ENCODE results near the gene GAK.

GAK gene

GRCh38 chr4:964346-965025 lies 32.4 kb upstream of the GAK start:
- DNase-seq (ENCODE audit: low read depth in 2 of 2): no peak

GRCh38 chr4:963276-964225 lies 31.4 kb upstream of the GAK start:
- no peak for DNase-seq (ENCODE audit: low read depth in 2 of 2)

- DNase-seq (ENCODE audit: low read depth in 2 of 2): no peak
Observed at GRCh38 chr4:962231-963208, 30.4 kb upstream of the GAK start.

GRCh38 chr4:961351-962230 lies 29.5 kb upstream of the GAK start:
- no peak for DNase-seq (ENCODE audit: low read depth in 2 of 2)

GRCh38 chr4:960636-961350 lies 28.7 kb upstream of the GAK start:
- DNase-seq (ENCODE audit: low read depth in 2 of 2): no peak

GRCh38 chr4:960140-960635 lies 28.1 kb upstream of the GAK start:
- no peak for DNase-seq (ENCODE audit: low read depth in 2 of 2)

GRCh38 chr4:959338-960139 lies 27.4 kb upstream of the GAK start:
- no peak for DNase-seq (ENCODE audit: low read depth in 2 of 2)

- DNase-seq (ENCODE audit: low read depth in 2 of 2): no peak
Observed at GRCh38 chr4:958696-959337, 26.7 kb upstream of the GAK start.

- no peak for DNase-seq (ENCODE audit: low read depth in 2 of 2)
Observed at GRCh38 chr4:958314-958665, 26.2 kb upstream of the GAK start.

- DNase-seq (ENCODE audit: low read depth in 2 of 2): no peak
Observed at GRCh38 chr4:957581-958313, 25.6 kb upstream of the GAK start.

- DNase-seq (ENCODE audit: low read depth in 2 of 2): no peak
Observed at GRCh38 chr4:957231-957580, 25.1 kb upstream of the GAK start.

GRCh38 chr4:956531-957230 lies 24.6 kb upstream of the GAK start:
- no peak for DNase-seq (ENCODE audit: low read depth in 2 of 2)

GRCh38 chr4:955931-956381 lies 23.8 kb upstream of the GAK start:
- no peak for DNase-seq (ENCODE audit: low read depth in 2 of 2)

GRCh38 chr4:955161-955921 lies 23.2 kb upstream of the GAK start:
- DNase-seq (ENCODE audit: low read depth in 2 of 2): no peak

- no peak for DNase-seq (ENCODE audit: low read depth in 2 of 2)
Observed at GRCh38 chr4:954211-955020, 22.3 kb upstream of the GAK start.

GRCh38 chr4:953574-953915 lies 21.4 kb upstream of the GAK start:
- no peak for DNase-seq (ENCODE audit: low read depth in 2 of 2)

Data from stimulated activated CD8-positive, alpha-beta memory T cell treated with anti-CD3 and anti-CD28 coated beads, Interleukin-2, amount 100 ng/mL, for 1 hour (primary cell).